Prostate gland (tissue), 2 donors: Measurements from ENCODE around the gene TMEM147. TPM values are rescaled to one million over a fixed set of nuclear protein-coding genes. Genes with fewer than 3 reads are reported as not detected.

ENCODE experiments used
- DNase-seq: peaks from one replicate; pipeline ENCODE4 v3.0.0-alpha.2; 2019; ENCODE audit warnings: low spot score
- H3K27ac ChIP-seq, 2 donors: fragments of 200-600 bp; sonication (generic); 2 replicates each; pipeline ENCODE4 v1.5.1; 2017 to 2019
- H3K27me3 ChIP-seq: fragments of 200-600 bp; sonication (generic); replicated peaks from 2 replicates; pipeline ENCODE4 v1.5.1; 2019; ENCODE audit not compliant: insufficient read depth
- H3K36me3 ChIP-seq, 2 donors: fragments of 200-600 bp; sonication (generic); 1 replicate in 1 of 2; 2 replicates in 1 of 2; pipeline versions ENCODE4 v1.5.1 to v1.8.1; 2017 to 2019
- H3K4me1 ChIP-seq: fragments of 200-600 bp; sonication (generic); replicated peaks from 2 replicates; pipeline ENCODE4 v1.5.1; 2019
- H3K4me3 ChIP-seq, 2 donors: fragments of 200-600 bp; sonication (generic); 2 replicates each; pipeline ENCODE4 v1.5.1; 2017 to 2019
- H3K9me3 ChIP-seq: fragments of 200-600 bp; sonication (generic); 2 replicates; pipeline ENCODE4 v1.5.1; 2017
- CTCF ChIP-seq, 4 experiments: fragments of 200-600 bp in 2 of 4; fragments of 450-650 bp in 2 of 4; sonication (generic) in 2 of 4; IDR thresholded peaks; 1 replicate in 3 of 4; 2 replicates in 1 of 4; pipeline ENCODE4 v1.5.1; 2016 to 2019; ENCODE audit warnings: antibody characterized with exemption in 4 of 4, mild to moderate bottlenecking in 2 of 4, moderate library complexity in 2 of 4
- POLR2A ChIP-seq: fragments of 450-650 bp; IDR thresholded peaks from one replicate; pipeline ENCODE4 v1.6.1; 2016; ENCODE audit warnings: antibody characterized with exemption, mild to moderate bottlenecking
- POLR2AphosphoS5 ChIP-seq: sonication (generic); formaldehyde crosslinking; IDR thresholded peaks from one replicate; pipeline ENCODE4 v1.6.1; 2017; ENCODE audit warnings: antibody characterized with exemption
- WGBS: methylation state at CpG from one replicate; pipeline ENCODE4 v1.1.5; 2018; 5-methylcytosine and 5-hydroxymethylcytosine counted together
- intact Hi-C: fragments of 100-400 bp; cut with DNase I; formaldehyde crosslinking; loops from one replicate; pipeline ENCODE4 v1.14.2; 2022
- total RNA-seq, 2 donors: library from RNA; depleted of rRNA; stranded (reverse); fragments of >200 nt; gene quantifications; one replicate each; pipeline ENCODE4 v1.1.0, GENCODE V29; 2016

Gene TMEM147
- total RNA-seq, 2 donors from 2014 or later: 105 to 120 TPM

- no peak overlapping the region for H3K4me3 ChIP-seq
- H3K27me3 ChIP-seq: no peaks in the 10 kb centered on the region
- DNase-seq: no peak
- H3K4me1 ChIP-seq: peaks cover 6% of the 10 kb centered on the region
- intact Hi-C loops: loop anchor here (5.0 kb wide), 2 partner anchors 81 to 101 kb away; partner anchors contain the start of genes COX6B1 and RBM42
- H3K27ac ChIP-seq: no peak overlapping the region
- H3K36me3 ChIP-seq: no peaks in the 10 kb centered on the region
- TF ChIP-seq POLR2AphosphoS5 (no peak), CTCF (IDR thresholded peaks at IDR 0.05) (no peak), POLR2A (no peak)
- no peaks in the 10 kb centered on the region for H3K9me3 ChIP-seq
- 75% methylated on average over 8 of the region's 8 CpGs for WGBS
Observed at GRCh38 chr19:35546532-35546931, 1.1 kb downstream of the TMEM147 start.

GRCh38 chr19:35549174-35549788 lies 3.9 kb downstream of the TMEM147 start:
- TF ChIP-seq CTCF (IDR thresholded peaks at IDR 0.05) (peak; percentile 55 to 83 (median 72)), POLR2AphosphoS5 (peak; percentile 33), POLR2A (no peak)
- no peak overlapping the region for H3K27ac ChIP-seq
- DNase-seq: peak; percentile 66
- intact Hi-C loops: loop anchor here (2.0 to 5.0 kb wide), 3 partner anchors 78 to 168 kb away; partner anchors contain the start of genes COX6B1 and RBM42
- WGBS: 22% methylated on average over 6 of the region's 6 CpGs
- peaks cover 6% of the 10 kb centered on the region for H3K4me1 ChIP-seq
- H3K27me3 ChIP-seq: no peaks in the 10 kb centered on the region
- H3K36me3 ChIP-seq: no peaks in the 10 kb centered on the region
- no peaks in the 10 kb centered on the region for H3K9me3 ChIP-seq
- no peak overlapping the region for H3K4me3 ChIP-seq

GRCh38 chr19:35549879-35550523 lies 4.6 kb downstream of the TMEM147 start:
- intact Hi-C loops: loop anchor here (2.0 to 5.0 kb wide), 3 partner anchors 77 to 167 kb away; partner anchors contain the start of genes COX6B1 and RBM42
- Histone ChIP-seq H3K4me3 (no peak overlapping the region), H3K36me3 (no peaks in the 10 kb centered on the region), H3K4me1 (peaks cover 6% of the 10 kb centered on the region), H3K27ac (no peak overlapping the region), H3K9me3 (no peaks in the 10 kb centered on the region), H3K27me3 (no peaks in the 10 kb centered on the region)
- TF ChIP-seq CTCF (IDR thresholded peaks at IDR 0.05): no peak
- no peak for TF ChIP-seq POLR2A
- peak; percentile 59 for TF ChIP-seq POLR2AphosphoS5
- WGBS: 66% methylated on average over 15 of the region's 15 CpGs
- peak; percentile 54 for DNase-seq

GRCh38 chr19:35551091-35551810 lies 5.8 kb downstream of the TMEM147 start:
- WGBS: 78% methylated on average over 21 of the region's 21 CpGs
- peaks cover 4% of the 10 kb centered on the region for H3K4me1 ChIP-seq
- no peak overlapping the region for H3K4me3 ChIP-seq
- no peaks in the 10 kb centered on the region for H3K9me3 ChIP-seq
- H3K36me3 ChIP-seq: no peaks in the 10 kb centered on the region
- no peak overlapping the region for H3K27ac ChIP-seq
- intact Hi-C loops: no loop called here
- no peak for DNase-seq
- TF ChIP-seq POLR2AphosphoS5 (no peak), POLR2A (no peak), CTCF (IDR thresholded peaks at IDR 0.05) (no peak)
- no peaks in the 10 kb centered on the region for H3K27me3 ChIP-seq
